ENCODE data around the gene IGIP.

Gene IGIP

GRCh38 chr5:140169410-140169809 lies 43.7 kb downstream of the IGIP start:
- no peak for DNase-seq

GRCh38 chr5:140172483-140172882 lies 46.7 kb downstream of the IGIP start:
- no peak for DNase-seq

- DNase-seq: no peak
Observed at GRCh38 chr5:140174014-140174413, 48.3 kb downstream of the IGIP start.

- DNase-seq: peak; percentile 90
Observed at GRCh38 chr5:140174465-140175366, 49.0 kb downstream of the IGIP start, which contains the start of gene CYSTM1. Gene CYSTM1 (plus strand): TSS chr5:140175188. CDS start chr5:140194466, 19,278 bp downstream.

GRCh38 chr5:140175367-140176030 lies 49.8 kb downstream of the IGIP start:
- peak; percentile 38 for DNase-seq

GRCh38 chr5:140176031-140176387 lies 50.3 kb downstream of the IGIP start:
- no peak for DNase-seq

GRCh38 chr5:140178086-140178410 lies 52.3 kb downstream of the IGIP start:
- DNase-seq: no peak

GRCh38 chr5:140178482-140179116 lies 52.9 kb downstream of the IGIP start:
- no peak for DNase-seq

Measured in NCI-H2171 (cell line).